A673 (cell line): Measurements from ENCODE around the gene MZT2A. TPM values are rescaled to one million over a fixed set of nuclear protein-coding genes. Genes with fewer than 3 reads are reported as not detected.
"Not testable (repeated sequence)": the region's sequence is repeated elsewhere in the genome, so short reads cannot be mapped to it uniquely, and the experiment has no call there.

ENCODE experiments used
- BruUV-seq: library from RNA; stranded (reverse); fragments of 400-500 nt; replicated peaks from 2 replicates; lab custom pipeline; 2021; lab: Mats Ljungman, UMichigan
- CTCF ChIA-PET: fragments of 300-600 bp; sonication (Branson Sonifier 250); formaldehyde crosslinking; loops from one replicate; lab custom pipeline; 2022; ENCODE audit warnings: antibody characterized with exemption; lab: Charles Lee
- POLR2A ChIA-PET: fragments of 300-600 bp; sonication (Branson Sonifier 250); formaldehyde crosslinking; loops from one replicate; lab custom pipeline; 2022; ENCODE audit warnings: antibody characterized with exemption; ENCODE audit not compliant: low non-redundant PET; lab: Charles Lee
- DNase-seq: peaks from one replicate; pipeline ENCODE4 v3.0.0-alpha.2; 2015; ENCODE audit warnings: low spot score
- H3K27ac ChIP-seq: fragments of 200-600 bp; sonication (generic); 2 replicates; pipeline ENCODE4 v1.5.1; 2016; ENCODE audit warnings: mixed run types, low read depth, mild to moderate bottlenecking, mixed read lengths, antibody characterized with exemption, low read length; ENCODE audit not compliant: poor library complexity, severe bottlenecking
- H3K27me3 ChIP-seq: fragments of 200-600 bp; sonication (generic); replicated peaks from 2 replicates; pipeline ENCODE4 v1.6.1; 2017; ENCODE audit warnings: mixed run types, low read depth, mild to moderate bottlenecking, mixed read lengths, antibody characterized with exemption, low read length; ENCODE audit not compliant: insufficient read depth, poor library complexity
- H3K36me3 ChIP-seq: fragments of 200-600 bp; sonication (generic); 2 replicates; pipeline ENCODE4 v1.6.1; 2016; ENCODE audit warnings: mixed run types, mild to moderate bottlenecking, mixed read lengths, antibody characterized with exemption, low read length; ENCODE audit not compliant: insufficient read depth, poor library complexity, severe bottlenecking
- H3K4me1 ChIP-seq: fragments of 200-600 bp; sonication (generic); 2 replicates; pipeline ENCODE4 v1.6.1; 2017; ENCODE audit warnings: mixed run types, mild to moderate bottlenecking, mixed read lengths, antibody characterized with exemption, low read length; ENCODE audit not compliant: insufficient read depth, poor library complexity, severe bottlenecking
- H3K4me3 ChIP-seq: fragments of 200-600 bp; sonication (generic); 2 replicates; pipeline ENCODE4 v1.5.1; 2016; ENCODE audit warnings: low read depth, mixed run types, mild to moderate bottlenecking, mixed read lengths, low read length; ENCODE audit not compliant: poor library complexity, severe bottlenecking
- H3K9me3 ChIP-seq: fragments of 200-600 bp; sonication (generic); 2 replicates; pipeline ENCODE4 v1.6.1; 2016; ENCODE audit warnings: mixed run types, low read depth, mild to moderate bottlenecking, mixed read lengths, antibody characterized with exemption, low read length; ENCODE audit not compliant: poor library complexity, severe bottlenecking
- CTCF ChIP-seq: fragments of 300-800, 200-600 bp; sonication (generic); conservative IDR thresholded peaks from 2 replicates; pipeline ENCODE4 v1.5.1; 2017; ENCODE audit warnings: low read depth, mild to moderate bottlenecking, antibody characterized with exemption, low read length, moderate library complexity, mixed read lengths
- EZH2 ChIP-seq: fragments of 200-600 bp; sonication (generic); IDR thresholded peaks from 2 replicates; pipeline ENCODE4 v1.6.1; 2017; ENCODE audit warnings: borderline replicate concordance, low read depth, mild to moderate bottlenecking, mixed read lengths, antibody characterized with exemption, low read length; ENCODE audit not compliant: poor library complexity, severe bottlenecking
- intact Hi-C: fragments of 100-400 bp; cut with micrococcal nuclease; formaldehyde crosslinking; loops from one replicate; pipeline ENCODE4 v1.10.0; 2022; ENCODE audit not compliant: unreplicated experiment
- total RNA-seq: library from RNA; stranded (reverse); gene quantifications from 2 replicates; pipeline ENCODE4 v1.2.3, GENCODE V29; 2021

The MZT2A gene
- total RNA-seq, 1 experiment from 2014 or later = 126 TPM

DNA sequence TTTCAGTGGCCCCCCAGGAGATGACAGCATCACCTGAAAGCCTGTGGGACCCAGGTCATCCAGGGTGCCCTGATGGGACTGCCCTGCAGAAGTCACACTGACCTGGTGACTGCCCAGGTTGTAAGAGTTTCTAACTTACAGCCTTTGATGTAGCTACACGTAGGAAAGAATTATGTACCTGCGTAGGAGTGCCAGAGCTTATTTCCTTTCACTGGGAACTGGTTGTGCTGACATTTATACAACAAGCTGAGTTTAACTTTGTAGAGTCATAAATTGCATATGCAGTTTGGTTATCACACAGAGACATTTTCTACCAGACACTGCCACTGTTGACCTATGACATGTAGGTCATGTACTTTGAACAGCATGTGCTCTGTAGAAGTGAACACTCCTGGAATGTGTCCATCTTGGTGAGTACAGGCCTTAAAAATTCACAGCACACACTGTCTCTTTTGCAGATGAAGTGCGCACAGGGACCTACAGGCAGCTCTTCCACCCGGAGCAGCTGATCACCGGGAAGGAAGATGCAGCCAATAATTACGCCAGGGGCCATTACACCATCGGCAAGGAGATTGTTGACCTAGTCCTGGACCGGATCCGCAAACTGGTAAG is 13.2 kb downstream of the MZT2A start:
- H3K4me1 ChIP-seq, H3K4me3 ChIP-seq, H3K36me3 ChIP-seq, POLR2A ChIA-PET, H3K27ac ChIP-seq, H3K9me3 ChIP-seq, CTCF ChIA-PET, BruUV-seq, intact Hi-C loops, H3K27me3 ChIP-seq, DNase-seq: not testable (repeated sequence)

GRCh38 chr2:131478074-131478849 is 13.9 kb downstream of the MZT2A start:
- DNase-seq, BruUV-seq, H3K27ac ChIP-seq, H3K4me3 ChIP-seq, intact Hi-C loops, H3K27me3 ChIP-seq, CTCF ChIA-PET, H3K36me3 ChIP-seq, POLR2A ChIA-PET, H3K9me3 ChIP-seq, H3K4me1 ChIP-seq: not testable (repeated sequence)

DNA sequence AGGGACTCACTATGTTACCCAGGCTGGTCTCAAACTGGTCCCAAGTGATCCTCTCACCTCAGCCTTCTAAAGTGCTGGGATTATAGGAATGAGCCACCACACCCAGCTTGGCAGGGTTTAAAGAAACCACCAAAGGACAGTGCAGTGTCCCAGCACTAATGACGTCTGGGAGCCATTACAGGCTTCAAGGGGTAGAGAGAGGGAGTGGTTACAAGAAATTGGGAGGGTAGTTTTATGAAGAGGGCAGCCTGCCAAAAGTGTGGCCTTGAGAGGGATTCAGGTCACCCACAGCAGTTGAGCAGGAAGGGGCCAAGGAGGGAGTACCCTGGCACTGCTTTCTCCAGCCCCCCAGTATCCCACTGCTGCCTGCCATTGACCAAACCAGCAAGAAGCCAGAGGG is 15.0 kb downstream of the MZT2A start:
- BruUV-seq = not testable (repeated sequence)

DNA sequence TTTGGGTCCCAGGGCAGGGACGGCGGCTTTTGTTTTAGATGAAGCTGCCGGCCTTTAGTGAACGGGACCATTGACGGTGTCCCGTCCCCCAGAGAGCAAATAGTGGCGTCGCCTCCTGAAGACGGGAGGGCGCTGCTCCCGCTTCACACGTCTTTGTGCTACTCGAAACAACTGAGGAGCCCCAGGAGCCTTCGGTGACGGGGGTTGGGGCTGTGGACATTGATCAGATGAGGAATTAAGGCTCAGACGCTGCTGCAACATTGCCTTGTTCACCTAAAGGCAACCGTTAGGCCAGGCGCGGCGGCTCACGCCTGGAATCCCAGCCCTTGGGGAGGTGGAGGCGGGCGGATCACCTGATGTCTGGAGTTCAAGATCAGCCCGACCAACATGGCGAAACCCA is 15.8 kb downstream of the MZT2A start:
- H3K36me3 ChIP-seq, H3K27me3 ChIP-seq, H3K4me1 ChIP-seq, BruUV-seq, H3K4me3 ChIP-seq, H3K9me3 ChIP-seq, DNase-seq, intact Hi-C loops, H3K27ac ChIP-seq, CTCF ChIA-PET, POLR2A ChIA-PET: not testable (repeated sequence)

More for the DNA sequence above, 15.0 kb downstream of the MZT2A start:
- H3K9me3 ChIP-seq, H3K4me1 ChIP-seq, H3K27me3 ChIP-seq, POLR2A ChIA-PET, H3K4me3 ChIP-seq, H3K27ac ChIP-seq, H3K36me3 ChIP-seq, intact Hi-C loops, CTCF ChIA-PET, DNase-seq: not testable (repeated sequence)

- DNase-seq = no peak
- no peak for TF ChIP-seq EZH2
- TF ChIP-seq CTCF = no peak
- BruUV-seq = no TSS peak
- CTCF ChIA-PET = no interaction called here
- POLR2A ChIA-PET = no interaction called here
- no peaks in the 10 kb centered on the region for H3K4me1 ChIP-seq
- H3K9me3 ChIP-seq = no peaks in the 10 kb centered on the region
- no peaks in the 10 kb centered on the region for H3K27me3 ChIP-seq
- no peak within 1 kb of the TSS for H3K4me3 ChIP-seq
- H3K36me3 ChIP-seq = no peaks in the 10 kb centered on the region
- intact Hi-C loops = no loop called here
- H3K27ac ChIP-seq = no peak within 1 kb of the TSS
Measured at GRCh38 chr2:131475831-131476230, 16.4 kb downstream of the MZT2A start, which contains the start of gene TUBA3D. Gene TUBA3D (plus strand): TSS chr2:131476119. CDS start chr2:131476200, 81 bp downstream.

GRCh38 chr2:131473266-131473665 is 18.9 kb downstream of the MZT2A start:
- POLR2A ChIA-PET, intact Hi-C loops, H3K27me3 ChIP-seq, DNase-seq, H3K4me1 ChIP-seq, H3K36me3 ChIP-seq, H3K4me3 ChIP-seq, H3K27ac ChIP-seq, BruUV-seq, CTCF ChIA-PET, H3K9me3 ChIP-seq: not testable (repeated sequence)
